Left renal cortex interstitium (tissue), 4 donors: ENCODE data around the gene POU2AF2. TPM values are rescaled to one million over a fixed set of nuclear protein-coding genes. Genes with fewer than 3 reads are reported as not detected.

ENCODE experiments used
- DNase-seq, 4 donors: peaks; one replicate each; pipeline ENCODE4 v3.0.0-alpha.2; 2013; ENCODE audit warnings: low read depth in 4 of 4, low spot score in 2 of 4, missing footprints in 1 of 4
- polyA plus RNA-seq, 4 donors: library from polyadenylated mRNA; unstranded; fragments of 120-200 nt; gene quantifications; one replicate each; pipeline ENCODE4 v1.2.1, GENCODE V29; 2013; ENCODE audit not compliant: insufficient read length in 4 of 4

The POU2AF2 gene
- polyA plus RNA-seq, 4 donors: not detected

GRCh38 chr11:111327908-111328624 lies 82.5 kb downstream of the POU2AF2 start:
- DNase-seq: no peak

- DNase-seq: no peak
These were observed 84.0 kb downstream of the POU2AF2 start for GRCh38 chr11:111329306-111330204.

DNA sequence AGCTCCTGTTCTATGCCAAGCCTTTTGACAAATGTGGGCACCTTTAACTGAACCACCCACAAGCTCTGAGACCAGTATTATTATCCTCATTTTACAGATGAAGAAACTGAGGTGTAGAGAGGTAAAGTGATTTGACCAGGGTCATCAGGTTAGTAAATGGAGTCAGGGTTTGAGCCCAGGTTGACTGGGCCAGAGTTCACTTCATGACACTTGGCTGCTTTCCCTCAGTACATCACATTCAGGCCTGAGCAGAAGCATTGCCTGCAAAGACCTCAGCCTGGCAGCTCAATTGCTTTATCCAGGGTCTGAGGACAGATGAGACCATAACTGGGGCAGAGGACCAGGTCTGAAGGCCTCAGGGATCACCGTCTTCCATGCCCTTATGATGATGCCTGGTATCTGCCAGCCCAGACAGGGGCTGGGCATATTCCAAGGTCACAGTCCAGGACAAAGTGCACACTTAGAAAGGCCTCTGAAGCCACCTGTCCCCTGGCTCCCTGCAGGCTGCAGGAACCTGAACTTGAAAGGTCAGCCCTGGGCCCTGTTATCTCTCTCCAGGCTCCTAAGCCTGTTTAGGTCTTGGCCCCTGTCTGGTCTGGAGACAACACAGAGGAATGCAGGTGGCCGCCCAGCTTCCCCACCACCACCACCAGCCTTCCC lies 84.8 kb downstream of the POU2AF2 start:
- no peak for DNase-seq

- DNase-seq: no peak
These were observed 86.4 kb downstream of the POU2AF2 start for GRCh38 chr11:111331711-111332479.

DNA sequence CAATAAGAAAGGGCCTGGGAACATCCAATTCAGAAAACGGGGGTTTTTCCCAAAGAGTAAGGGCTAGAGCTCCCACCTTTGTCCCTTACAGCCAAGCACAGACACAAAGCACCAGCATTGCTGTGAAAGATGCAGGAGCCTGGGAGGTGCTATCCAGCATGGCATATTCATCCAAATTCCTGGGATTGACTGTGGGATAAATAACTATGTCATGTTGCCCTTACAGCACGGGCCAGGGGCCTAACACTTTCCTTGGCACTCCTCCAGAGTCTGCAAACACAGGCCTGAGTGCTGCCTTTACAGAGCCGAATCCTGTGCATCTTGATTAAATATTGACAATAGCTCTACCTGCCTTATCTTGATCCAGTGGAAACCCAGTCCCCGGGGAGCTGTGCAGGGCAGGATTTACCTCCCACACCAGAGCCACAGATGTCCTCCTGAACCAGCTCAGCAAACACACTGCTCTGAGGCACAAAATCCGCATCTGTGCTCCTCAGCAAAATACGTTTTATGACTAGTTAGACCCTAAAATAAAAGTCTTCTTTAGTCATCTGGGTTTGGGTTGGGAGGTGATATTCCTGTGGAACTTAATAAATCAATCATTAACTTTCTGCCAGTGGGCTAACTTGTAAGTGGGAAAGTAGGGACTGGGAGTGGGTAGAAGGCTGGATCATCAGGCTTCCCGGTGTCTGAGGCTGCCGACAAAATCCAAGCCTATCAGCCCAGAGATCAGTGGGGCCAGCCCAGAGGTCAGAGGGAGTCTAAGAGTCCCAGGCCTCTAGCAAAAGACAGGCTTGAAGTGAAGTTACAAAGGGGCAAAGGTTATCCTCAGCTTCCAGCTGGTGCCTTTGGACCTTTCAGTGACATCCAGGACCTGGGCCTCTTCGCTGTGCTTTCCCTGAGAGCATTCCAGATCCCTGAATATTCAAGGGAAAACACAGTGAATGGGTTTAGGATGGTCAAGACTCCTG lies 89.3 kb downstream of the POU2AF2 start:
- DNase-seq: no peak

GRCh38 chr11:111335549-111335948 lies 90.0 kb downstream of the POU2AF2 start:
- DNase-seq: no peak

Other genes starting within 250 kb of the POU2AF2 start
- gene POU2AF3, start 52.8 kb downstream of the POU2AF2 start, polyA plus RNA-seq: 1 to 10 TPM; 7.0 to 9.2 (median 7.6) TPM
- 1 to 10 TPM in 2 of 4 donors, under 1 TPM in 2; 0.59 to 1.5 (median 0.92) TPM for gene POU2AF1, start 133.6 kb downstream of the POU2AF2 start, polyA plus RNA-seq